Prostate gland (tissue), 2 donors: ENCODE results near the gene TPST2.

ENCODE experiments used
- POLR2A ChIP-seq: fragments of 450-650 bp; IDR thresholded peaks from one replicate; pipeline ENCODE4 v1.6.1; 2016; ENCODE audit warnings: antibody characterized with exemption, mild to moderate bottlenecking
- TF ChIP-seq, protein P1 (sequence below), 4 experiments: fragments of 200-600 bp in 2 of 4; fragments of 450-650 bp in 2 of 4; sonication (generic) in 2 of 4; IDR thresholded peaks; 1 replicate in 3 of 4; 2 replicates in 1 of 4; pipeline ENCODE4 v1.5.1; 2016 to 2019; ENCODE audit warnings: antibody characterized with exemption in 4 of 4, mild to moderate bottlenecking in 2 of 4, moderate library complexity in 2 of 4

GRCh38 chr22:26567610-26568009, 22.3 kb downstream of the TPST2 start:
- no peak for TF ChIP-seq POLR2A
- TF ChIP-seq, protein P1, sequence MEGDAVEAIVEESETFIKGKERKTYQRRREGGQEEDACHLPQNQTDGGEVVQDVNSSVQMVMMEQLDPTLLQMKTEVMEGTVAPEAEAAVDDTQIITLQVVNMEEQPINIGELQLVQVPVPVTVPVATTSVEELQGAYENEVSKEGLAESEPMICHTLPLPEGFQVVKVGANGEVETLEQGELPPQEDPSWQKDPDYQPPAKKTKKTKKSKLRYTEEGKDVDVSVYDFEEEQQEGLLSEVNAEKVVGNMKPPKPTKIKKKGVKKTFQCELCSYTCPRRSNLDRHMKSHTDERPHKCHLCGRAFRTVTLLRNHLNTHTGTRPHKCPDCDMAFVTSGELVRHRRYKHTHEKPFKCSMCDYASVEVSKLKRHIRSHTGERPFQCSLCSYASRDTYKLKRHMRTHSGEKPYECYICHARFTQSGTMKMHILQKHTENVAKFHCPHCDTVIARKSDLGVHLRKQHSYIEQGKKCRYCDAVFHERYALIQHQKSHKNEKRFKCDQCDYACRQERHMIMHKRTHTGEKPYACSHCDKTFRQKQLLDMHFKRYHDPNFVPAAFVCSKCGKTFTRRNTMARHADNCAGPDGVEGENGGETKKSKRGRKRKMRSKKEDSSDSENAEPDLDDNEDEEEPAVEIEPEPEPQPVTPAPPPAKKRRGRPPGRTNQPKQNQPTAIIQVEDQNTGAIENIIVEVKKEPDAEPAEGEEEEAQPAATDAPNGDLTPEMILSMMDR (IDR thresholded peaks at IDR 0.05): no peak
